Kidney epithelial cell (primary cell): Measurements from ENCODE around the gene NUCKS1. TPM values are rescaled to one million over a fixed set of nuclear protein-coding genes. Genes with fewer than 3 reads are reported as not detected.

Experiments
- DNase-seq: peaks from one replicate; pipeline ENCODE4 v3.0.0-alpha.2; 2010; ENCODE audit warnings: low read depth
- H3K27me3 ChIP-seq: 2 replicates; pipeline ENCODE4 v1.6.0; 2011; ENCODE audit warnings: low read length; ENCODE audit not compliant: control insufficient read depth, insufficient read depth
- H3K36me3 ChIP-seq: 2 replicates; pipeline ENCODE4 v1.5.1; 2011; ENCODE audit warnings: low read length; ENCODE audit not compliant: control insufficient read depth, insufficient read depth
- H3K4me3 ChIP-seq: 2 replicates; pipeline ENCODE4 v1.5.1; 2011; ENCODE audit warnings: low read depth, mild to moderate bottlenecking, control low read depth, low read length
- CTCF ChIP-seq: IDR thresholded peaks from 2 replicates; pipeline ENCODE4 v1.5.1; 2011; ENCODE audit warnings: mild to moderate bottlenecking, moderate library complexity, low read length, control low read depth, inconsistent platforms; ENCODE audit not compliant: insufficient read depth, poor library complexity, severe bottlenecking
- total RNA-seq: library from RNA; depleted of rRNA; stranded (reverse); fragments of >200 nt; gene quantifications from 2 replicates; pipeline ENCODE4 v1.2.3, GENCODE V29; 2015

The NUCKS1 gene
- total RNA-seq, 1 donor from 2014 or later = 72.6 TPM

DNA sequence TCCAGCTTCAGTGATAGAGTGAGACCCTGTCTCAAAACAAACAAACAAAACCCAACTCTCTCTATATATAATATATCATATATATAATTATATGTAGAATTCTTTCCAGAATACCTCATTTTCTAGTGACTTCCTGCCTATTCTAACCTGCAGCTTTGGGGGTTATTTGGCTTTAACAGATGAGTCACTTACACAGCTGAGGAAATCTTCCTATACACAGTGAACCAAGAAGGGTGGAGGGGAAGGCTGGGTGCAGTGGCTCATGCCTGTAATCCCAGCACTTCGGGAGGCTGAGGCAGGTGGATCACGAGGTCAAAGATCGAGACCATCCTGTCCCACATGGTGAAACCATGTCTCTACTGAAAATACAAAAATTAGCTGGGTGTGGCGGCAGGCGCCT, 16.1 kb upstream of the NUCKS1 start:
- TF ChIP-seq CTCF = no peak
- Histone ChIP-seq H3K4me3 (no peak overlapping the region), H3K36me3 (no peaks in the 10 kb centered on the region), H3K27me3 (no peaks in the 10 kb centered on the region)
- DNase-seq = no peak

DNA sequence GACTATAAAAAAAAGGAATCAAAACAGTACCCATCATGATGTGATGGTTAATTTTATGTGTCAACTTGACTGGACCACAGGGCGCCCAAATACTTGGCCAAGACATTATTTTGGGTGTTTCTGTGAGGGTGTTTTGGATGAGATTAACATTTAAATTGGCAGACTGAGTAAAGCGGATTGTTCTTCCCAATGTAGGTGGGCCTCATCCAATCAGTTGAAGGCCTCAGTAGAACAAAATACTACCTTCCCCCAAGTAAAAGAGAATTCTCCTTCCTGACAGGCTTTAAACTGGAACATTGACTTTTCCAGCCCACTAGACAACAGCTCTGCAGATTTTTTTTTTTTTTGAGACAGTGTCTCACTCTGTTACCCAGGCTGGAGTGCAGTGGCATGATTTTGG, 14.6 kb upstream of the NUCKS1 start:
- H3K27me3 ChIP-seq = no peaks in the 10 kb centered on the region
- DNase-seq = no peak
- H3K36me3 ChIP-seq = no peaks in the 10 kb centered on the region
- TF ChIP-seq CTCF = no peak
- H3K4me3 ChIP-seq = no peak overlapping the region

DNA sequence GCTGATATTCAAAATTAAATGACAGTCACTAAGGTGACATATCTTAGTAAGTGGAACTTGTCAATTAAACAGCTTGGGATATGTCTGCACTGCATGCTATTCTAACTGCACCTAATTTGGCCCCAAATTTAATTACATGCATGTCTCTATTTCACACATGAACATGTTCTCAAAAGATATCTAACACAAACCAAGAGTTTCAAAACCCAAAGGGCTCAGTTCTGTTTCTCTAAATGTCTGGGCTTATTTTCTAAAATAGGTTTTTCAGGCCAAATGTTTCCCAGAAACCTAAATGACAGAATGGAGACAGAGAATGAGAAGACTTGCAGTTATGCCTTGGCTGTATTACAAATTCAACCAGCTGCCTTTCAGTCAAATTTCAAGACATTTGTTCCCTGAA, 14.0 kb upstream of the NUCKS1 start:
- no peak for DNase-seq
- H3K36me3 ChIP-seq = no peaks in the 10 kb centered on the region
- TF ChIP-seq CTCF = no peak
- no peak overlapping the region for H3K4me3 ChIP-seq
- H3K27me3 ChIP-seq = no peaks in the 10 kb centered on the region

DNA sequence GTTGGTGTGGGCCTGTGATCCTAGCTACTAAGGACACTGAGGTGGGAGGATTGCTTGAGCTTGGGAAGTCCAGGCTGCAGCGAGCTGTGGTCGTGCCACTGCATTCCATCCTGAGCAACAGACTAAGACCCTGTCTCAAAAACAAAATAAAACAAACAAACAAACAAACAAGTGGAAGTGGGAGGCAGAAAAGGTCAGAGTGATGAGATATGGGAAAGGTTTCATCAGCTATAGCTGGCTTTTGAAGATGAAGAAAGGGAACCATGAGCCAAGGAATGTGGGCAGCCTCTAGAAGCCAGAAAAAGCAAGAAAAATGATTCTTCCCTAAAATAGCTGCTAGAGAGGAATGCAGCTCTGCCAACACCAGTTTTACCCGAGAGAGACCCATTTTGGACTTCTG, 10.6 kb upstream of the NUCKS1 start:
- Histone ChIP-seq H3K36me3 (no peaks in the 10 kb centered on the region), H3K27me3 (no peaks in the 10 kb centered on the region), H3K4me3 (no peak overlapping the region)
- no peak for TF ChIP-seq CTCF
- DNase-seq = no peak

- H3K4me3 ChIP-seq = no peak overlapping the region
- no peaks in the 10 kb centered on the region for H3K36me3 ChIP-seq
- H3K27me3 ChIP-seq = no peaks in the 10 kb centered on the region
- DNase-seq = no peak
- TF ChIP-seq CTCF = no peak
These were observed 6.6 kb upstream of the NUCKS1 start for GRCh38 chr1:205756552-205756951.

GRCh38 chr1:205754857-205755256, 4.9 kb upstream of the NUCKS1 start:
- no peak for TF ChIP-seq CTCF
- Histone ChIP-seq H3K4me3 (no peak overlapping the region), H3K36me3 (no peaks in the 10 kb centered on the region), H3K27me3 (no peaks in the 10 kb centered on the region)
- no peak for DNase-seq
